ENCODE data around the gene PLEKHA8.
A peak's percentile ranks its signal among the peaks of the same experiment; 100 is the strongest.

PLEKHA8 gene

DNA sequence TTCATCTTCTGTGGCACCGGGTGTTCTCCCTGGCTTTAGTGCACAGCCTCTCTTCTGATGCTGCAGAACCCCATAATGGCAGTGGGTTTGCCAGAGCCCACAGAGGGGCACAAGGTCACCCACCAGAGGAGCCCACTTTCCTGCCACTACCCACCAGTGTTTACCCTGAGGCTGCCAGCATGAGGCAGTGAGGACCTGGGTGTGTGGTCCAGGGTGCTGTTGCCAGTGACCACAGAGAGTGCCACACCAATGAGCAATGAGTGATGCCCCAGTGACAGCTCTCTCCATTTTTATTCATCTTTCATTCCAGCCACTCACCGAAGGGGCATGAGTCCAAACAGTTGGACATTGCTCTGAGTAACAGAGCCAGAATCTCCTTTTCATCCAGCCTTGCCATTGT is 141.4 kb downstream of the PLEKHA8 start:
- no peak overlapping the region for H3K4me3 ChIP-seq (ENCODE audit: low read depth in 1 of 2, low read length in 1 of 2)
- H3K9me3 ChIP-seq, result no peaks in the 10 kb centered on the region
- H3K27ac ChIP-seq, result no peak overlapping the region
- peaks cover 43 to 46% of the 10 kb centered on the region in 2 experiments for H3K4me1 ChIP-seq (ENCODE audit: control insufficient read depth in 1 of 2, insufficient read depth in 1 of 2, low read depth in 1 of 2, low read length in 1 of 2)
- H3K36me3 ChIP-seq, result no peaks in the 10 kb centered on the region
- TF ChIP-seq, protein P1, sequence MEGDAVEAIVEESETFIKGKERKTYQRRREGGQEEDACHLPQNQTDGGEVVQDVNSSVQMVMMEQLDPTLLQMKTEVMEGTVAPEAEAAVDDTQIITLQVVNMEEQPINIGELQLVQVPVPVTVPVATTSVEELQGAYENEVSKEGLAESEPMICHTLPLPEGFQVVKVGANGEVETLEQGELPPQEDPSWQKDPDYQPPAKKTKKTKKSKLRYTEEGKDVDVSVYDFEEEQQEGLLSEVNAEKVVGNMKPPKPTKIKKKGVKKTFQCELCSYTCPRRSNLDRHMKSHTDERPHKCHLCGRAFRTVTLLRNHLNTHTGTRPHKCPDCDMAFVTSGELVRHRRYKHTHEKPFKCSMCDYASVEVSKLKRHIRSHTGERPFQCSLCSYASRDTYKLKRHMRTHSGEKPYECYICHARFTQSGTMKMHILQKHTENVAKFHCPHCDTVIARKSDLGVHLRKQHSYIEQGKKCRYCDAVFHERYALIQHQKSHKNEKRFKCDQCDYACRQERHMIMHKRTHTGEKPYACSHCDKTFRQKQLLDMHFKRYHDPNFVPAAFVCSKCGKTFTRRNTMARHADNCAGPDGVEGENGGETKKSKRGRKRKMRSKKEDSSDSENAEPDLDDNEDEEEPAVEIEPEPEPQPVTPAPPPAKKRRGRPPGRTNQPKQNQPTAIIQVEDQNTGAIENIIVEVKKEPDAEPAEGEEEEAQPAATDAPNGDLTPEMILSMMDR (IDR thresholded peaks at IDR 0.05), result no peak
- no peaks in the 10 kb centered on the region for H3K27me3 ChIP-seq

DNA sequence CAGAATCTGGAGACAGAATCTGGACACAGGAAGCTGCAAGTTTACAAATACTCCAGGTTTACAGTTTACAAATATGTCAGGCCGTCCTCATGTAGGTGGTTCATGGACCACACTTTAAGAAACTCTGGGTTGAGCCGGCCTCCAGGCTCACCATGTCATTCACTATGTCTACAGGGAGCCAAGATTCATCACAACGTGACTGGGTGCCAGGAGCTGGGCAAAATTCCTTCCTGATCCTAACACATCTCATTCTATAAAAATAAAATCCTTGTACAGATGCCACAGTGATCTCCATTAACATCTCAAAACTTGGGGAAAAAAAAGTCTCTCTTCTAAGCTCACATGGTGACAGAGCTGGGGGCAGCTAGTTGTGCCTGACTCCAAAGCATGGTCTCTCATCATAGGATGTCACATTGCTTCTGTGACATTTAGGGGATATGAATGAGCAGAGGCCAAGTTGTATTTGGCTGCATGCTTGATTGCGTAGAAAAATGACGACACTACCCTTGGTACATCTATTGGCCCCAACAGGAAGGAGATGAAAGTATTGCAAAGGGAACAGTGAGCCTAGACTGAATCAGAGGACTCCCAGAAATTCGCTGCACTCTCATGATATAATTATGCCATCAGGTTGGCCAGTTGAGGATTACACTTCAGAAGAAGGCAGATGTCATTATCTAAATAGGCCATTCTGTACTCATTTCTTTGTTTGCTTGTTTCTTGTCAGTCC is 142.4 kb downstream of the PLEKHA8 start:
- TF ChIP-seq, protein P1 (IDR thresholded peaks at IDR 0.05), result no peak
- no peak overlapping the region for H3K4me3 ChIP-seq (ENCODE audit: low read depth in 1 of 2, low read length in 1 of 2)
- H3K27me3 ChIP-seq, result no peaks in the 10 kb centered on the region
- H3K36me3 ChIP-seq, result no peaks in the 10 kb centered on the region
- H3K9me3 ChIP-seq, result no peaks in the 10 kb centered on the region
- peaks cover 33 to 37% of the 10 kb centered on the region in 2 experiments for H3K4me1 ChIP-seq (ENCODE audit: control insufficient read depth in 1 of 2, insufficient read depth in 1 of 2, low read depth in 1 of 2, low read length in 1 of 2)
- H3K27ac ChIP-seq, result peak overlapping the region; percentile 72

DNA sequence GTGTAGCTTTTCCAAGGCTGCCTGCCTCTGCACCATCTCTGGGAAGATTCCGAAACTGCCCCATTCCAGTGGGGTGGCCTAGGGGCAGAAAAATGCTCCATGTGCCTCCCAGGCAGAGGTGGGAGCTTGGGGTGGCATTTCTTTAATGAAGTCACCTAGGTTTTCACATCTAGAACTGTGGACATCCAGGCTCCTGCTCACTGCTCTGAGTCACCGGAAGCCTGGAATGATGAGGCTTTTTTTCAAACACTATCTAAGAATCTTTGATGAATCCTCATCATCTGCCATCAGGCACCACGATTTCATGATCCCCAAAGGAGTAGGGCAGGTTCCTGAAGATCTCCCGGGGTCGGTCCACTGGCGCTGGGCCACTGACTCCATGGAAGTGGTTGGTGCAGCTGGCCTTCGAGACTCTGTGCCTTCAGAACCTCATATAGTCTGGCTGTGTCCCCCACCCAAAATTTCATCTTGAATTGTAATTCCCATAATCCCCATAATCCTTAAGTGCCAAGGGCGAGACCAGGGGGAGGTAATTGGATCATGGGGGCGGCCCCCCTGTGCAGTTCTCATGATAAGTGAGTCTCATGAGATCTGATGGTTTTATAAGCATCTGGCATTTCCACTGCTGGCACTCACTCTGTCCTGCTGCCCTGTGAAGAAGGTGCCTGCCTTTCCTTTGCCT is 143.7 kb downstream of the PLEKHA8 start:
- TF ChIP-seq, protein P1 (IDR thresholded peaks at IDR 0.05), result no peak

DNA sequence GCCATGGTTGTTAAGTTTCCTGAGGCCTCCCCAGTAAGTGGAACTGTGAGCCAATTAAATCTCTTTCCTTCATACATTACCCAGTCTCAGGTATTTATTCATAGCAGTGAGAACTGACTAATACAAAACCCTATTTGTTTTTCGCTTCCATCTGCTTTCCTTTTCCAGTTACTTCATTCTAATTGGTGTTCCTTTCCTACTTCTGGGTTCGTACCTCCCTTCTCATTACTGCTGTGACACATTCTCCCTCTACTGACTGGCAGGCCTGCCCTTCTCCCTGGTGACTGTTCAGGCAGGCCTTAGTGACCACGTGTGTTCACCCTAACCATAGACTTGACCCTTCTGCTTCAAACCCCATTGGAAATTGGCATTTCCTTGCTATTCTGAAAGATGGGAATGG is 144.2 kb downstream of the PLEKHA8 start:
- Histone ChIP-seq H3K36me3 (no peaks in the 10 kb centered on the region), H3K4me3 (ENCODE audit: low read depth in 1 of 2, low read length in 1 of 2) (no peak overlapping the region), H3K27ac (no peak overlapping the region), H3K9me3 (no peaks in the 10 kb centered on the region), H3K27me3 (no peaks in the 10 kb centered on the region), H3K4me1 (ENCODE audit: control insufficient read depth in 1 of 2, insufficient read depth in 1 of 2, low read depth in 1 of 2, low read length in 1 of 2) (peaks cover 34 to 40% of the 10 kb centered on the region in 2 experiments)
- TF ChIP-seq, protein P1 (IDR thresholded peaks at IDR 0.05), result no peak

More for the DNA sequence above, 143.7 kb downstream of the PLEKHA8 start:
- H3K36me3 ChIP-seq, result no peaks in the 10 kb centered on the region
- no peak overlapping the region for H3K4me3 ChIP-seq (ENCODE audit: low read depth in 1 of 2, low read length in 1 of 2)
- peak overlapping the region; percentile 72 for H3K27ac ChIP-seq
- H3K27me3 ChIP-seq, result no peaks in the 10 kb centered on the region
- peaks cover 29 to 34% of the 10 kb centered on the region in 2 experiments for H3K4me1 ChIP-seq (ENCODE audit: control insufficient read depth in 1 of 2, insufficient read depth in 1 of 2, low read depth in 1 of 2, low read length in 1 of 2)
- H3K9me3 ChIP-seq, result no peaks in the 10 kb centered on the region

DNA sequence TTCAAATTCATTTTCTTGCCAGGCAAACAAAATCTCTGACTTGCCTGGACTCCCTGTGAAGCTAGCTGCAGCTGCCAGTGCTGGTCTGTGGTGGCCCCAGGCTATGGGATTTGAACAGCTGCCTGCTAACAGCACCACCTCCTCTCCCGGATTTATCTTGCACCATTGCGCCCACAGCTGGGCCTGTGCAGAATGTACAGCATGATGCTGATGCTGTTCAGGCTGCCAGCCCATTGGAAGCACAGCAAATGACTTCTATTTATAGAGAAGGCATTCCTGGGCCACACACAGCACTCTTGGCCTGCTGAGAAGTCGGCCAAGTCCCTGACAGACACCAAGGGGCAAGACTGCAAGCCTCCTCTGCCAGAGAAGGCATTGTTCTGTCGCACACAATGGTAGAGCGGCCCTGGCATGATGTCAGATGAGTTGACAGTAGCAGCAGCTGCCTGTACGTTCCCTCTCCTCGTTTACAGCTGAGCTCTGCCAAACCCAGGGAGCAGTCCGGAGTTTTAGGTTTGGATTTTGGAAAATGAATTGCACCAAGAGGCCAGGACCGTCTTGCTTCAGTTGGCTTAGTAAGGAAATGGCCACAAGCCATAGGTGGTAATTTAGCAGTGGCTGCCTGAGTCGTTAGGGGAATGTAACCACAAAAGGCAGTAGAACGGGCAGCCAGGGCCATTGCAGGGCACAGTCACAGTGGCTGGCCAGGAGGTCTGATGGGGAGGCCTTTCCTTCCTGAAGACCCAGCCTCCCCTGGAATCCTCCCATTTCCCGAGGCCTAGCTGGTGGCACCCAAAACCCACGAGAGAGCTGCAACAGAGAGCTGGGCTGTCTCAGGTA is 145.1 kb downstream of the PLEKHA8 start:
- Histone ChIP-seq H3K27me3 (no peaks in the 10 kb centered on the region), H3K36me3 (no peaks in the 10 kb centered on the region), H3K4me3 (ENCODE audit: low read depth in 1 of 2, low read length in 1 of 2) (no peak overlapping the region), H3K27ac (no peak overlapping the region), H3K9me3 (no peaks in the 10 kb centered on the region), H3K4me1 (ENCODE audit: control insufficient read depth in 1 of 2, insufficient read depth in 1 of 2, low read depth in 1 of 2, low read length in 1 of 2) (peaks cover 40 to 41% of the 10 kb centered on the region in 2 experiments)
- TF ChIP-seq, protein P1 (IDR thresholded peaks at IDR 0.05), result no peak
